Stromal cell of bone marrow (primary cell): ENCODE results near the gene MRE11.
"Not testable (repeated sequence)": the region's sequence is repeated elsewhere in the genome, so short reads cannot be mapped to it uniquely, and the experiment has no call there.

Source experiments
- DNase-seq: peaks from one replicate; pipeline ENCODE4 v3.0.0-alpha.2; 2012; ENCODE audit warnings: low read depth

MRE11 gene

DNA sequence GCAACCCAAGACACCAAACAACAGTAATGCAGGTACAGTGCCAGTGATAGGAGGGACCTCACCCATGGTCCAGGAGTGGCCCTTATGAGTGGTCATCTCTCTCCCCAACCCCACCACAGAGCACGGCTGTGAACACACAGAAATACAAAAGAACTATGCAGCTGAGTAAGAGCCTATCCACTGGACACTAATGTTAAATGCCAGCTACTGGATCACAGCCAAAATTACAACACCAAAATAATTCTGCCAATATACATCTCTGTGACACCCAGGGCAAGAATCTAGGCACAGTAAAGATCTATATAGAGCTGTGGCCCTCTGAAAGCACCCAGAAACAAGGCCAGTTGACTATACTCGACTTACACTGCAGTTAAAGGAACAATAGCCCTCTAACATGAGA, 69.6 kb downstream of the MRE11 start:
- no peak for DNase-seq

DNA sequence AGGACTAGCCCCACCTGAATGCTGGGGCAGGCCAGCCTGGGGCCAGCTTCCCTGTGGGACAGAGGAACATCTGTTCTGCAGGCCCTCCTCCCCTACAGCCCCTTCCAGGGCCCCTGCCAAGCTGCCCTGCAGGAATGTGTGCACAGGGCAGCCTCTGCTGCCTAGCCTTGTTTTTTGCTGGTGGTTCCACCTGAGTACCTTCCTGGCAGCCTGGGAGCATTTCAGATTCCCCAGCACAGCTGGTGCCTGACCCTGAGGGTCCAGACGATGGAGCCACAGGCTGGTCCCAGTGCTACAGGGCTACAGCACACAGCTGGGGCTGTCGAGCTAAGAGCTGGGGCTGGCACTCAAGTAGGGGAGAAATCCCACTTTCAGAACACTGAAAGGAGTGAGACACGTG, 70.1 kb downstream of the MRE11 start:
- DNase-seq: no peak

DNA sequence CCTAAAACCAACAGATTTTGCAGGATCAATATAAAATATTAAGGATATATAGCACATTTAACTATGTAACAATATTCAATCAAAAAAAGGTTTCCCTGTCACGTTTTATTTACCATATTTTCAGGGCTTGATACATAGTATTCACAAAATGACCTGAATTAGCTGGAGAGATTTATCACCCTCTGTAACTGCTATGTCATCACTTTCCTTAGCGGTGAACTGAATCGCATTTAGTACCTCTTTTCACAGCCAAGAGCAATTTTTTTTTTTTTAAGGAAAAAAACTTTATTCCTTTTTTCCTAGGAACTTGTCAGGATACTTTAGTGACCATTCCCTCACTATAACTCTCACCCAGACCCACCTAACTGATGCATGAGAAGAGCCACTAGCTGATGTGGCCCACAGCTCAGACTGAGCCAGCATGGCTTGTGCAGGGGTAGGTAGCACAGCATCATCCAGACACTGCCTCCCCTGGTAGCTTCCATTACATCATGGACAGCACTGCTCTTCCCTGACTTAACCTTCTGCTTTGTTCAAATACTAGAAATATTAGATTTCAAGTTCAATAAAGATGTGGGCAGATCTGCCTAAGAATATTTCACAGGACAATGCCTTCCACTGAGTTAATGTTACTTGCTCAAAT, 75.4 kb downstream of the MRE11 start:
- no peak for DNase-seq

DNA sequence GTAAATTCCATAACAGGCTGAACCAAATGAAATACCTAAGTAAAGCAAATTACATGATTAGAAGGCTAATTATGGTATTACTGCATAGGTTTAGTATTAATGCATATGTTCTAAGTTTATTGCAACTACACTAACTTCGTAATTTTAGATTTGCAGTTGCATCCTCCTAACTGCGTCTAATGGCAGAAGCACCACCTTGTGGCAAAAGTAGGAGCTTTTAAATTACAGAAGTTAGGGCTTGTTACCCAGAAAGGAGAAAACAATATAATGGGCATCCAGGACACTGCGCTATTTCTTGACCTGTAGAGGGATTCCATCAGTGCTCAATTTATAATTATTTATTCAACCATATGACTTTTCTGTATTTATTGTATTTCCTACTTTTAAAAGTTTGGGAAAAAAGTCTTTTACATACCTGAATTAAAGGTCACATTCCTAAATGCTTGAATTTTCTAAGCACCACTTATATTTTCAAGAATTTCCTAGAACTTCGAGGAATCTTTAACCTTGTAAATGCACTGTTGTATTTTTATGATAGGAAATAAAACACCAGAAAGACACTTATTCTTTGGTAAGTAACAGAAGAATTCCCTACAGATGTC, 76.2 kb downstream of the MRE11 start:
- peak; percentile 23 for DNase-seq

DNA sequence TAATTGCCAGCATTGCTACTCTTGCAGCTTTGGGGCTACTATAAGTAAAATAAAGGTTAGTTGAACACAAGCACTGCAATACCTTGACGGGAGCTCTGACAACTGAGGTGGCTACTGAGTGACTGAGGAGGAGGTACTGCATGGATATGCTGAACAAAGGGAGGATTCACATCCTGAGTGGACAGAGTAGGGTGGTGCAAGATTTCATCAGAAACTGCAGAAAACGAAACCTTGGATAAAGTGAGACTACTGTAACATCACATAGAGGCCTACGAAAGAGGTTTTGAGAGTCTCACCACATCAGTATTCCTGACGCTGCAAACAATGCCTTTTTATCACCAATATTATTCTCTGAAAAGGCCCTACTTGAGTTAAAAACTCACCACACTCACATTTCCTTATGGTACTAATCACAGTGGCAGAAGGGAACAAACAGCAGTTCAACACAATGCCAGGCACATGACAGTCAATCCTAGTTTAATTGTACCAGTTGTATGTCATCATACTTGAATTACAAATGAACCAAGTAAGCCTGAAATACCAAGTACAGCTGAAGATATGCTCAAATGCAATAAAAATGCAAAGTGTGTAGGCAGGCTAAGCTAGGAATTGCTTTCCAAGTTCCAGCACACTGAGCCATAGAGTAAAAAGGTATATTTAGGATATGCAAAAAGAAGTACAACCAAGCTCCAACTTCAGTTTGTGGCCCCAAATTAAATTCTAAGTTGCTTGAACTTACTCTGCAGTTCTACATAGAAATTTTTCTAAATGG, 88.4 kb downstream of the MRE11 start:
- DNase-seq: no peak

DNA sequence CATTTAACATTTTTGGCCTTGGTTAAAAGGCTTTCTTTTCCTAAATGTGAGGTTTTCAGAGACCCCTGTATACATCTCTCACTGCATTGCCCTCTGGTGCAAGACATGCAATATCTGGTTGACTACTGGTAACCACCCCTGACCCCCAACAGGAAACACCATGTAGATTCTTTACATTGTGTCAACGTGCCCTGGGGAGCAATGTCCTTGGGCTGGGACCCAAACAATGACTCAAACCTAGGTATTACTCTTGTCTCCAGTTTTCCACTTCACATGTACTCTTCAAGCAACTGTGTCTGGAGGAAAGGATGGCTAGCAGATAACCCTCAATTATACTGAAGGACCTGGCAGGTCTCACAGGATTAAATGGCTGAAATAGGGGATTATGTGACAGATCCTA, 91.3 kb downstream of the MRE11 start:
- DNase-seq: no peak

DNA sequence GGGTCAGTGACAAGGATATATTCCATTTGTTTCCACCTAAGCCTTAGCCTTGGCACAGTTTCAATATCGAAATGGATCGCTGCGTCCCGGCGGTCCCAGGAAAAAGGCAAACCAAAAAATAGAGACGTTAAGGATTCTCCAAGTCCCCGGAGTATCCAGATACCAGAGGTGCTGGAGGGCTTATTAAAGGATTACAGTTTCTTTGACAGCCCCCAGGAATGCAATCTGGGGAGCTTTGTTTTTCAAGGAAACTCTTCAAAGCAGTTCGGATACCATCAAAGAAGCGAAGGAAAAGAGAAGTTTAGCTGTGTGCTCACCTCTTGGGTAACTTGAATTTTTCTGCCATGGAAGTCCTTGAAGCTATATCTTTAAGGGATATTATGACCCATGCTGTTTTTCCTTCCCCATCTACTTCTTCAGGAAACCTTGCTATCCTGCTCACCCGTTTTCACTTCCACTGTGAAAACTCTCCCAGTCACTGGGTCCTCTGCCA, 91.8 kb downstream of the MRE11 start:
- DNase-seq: no peak

DNA sequence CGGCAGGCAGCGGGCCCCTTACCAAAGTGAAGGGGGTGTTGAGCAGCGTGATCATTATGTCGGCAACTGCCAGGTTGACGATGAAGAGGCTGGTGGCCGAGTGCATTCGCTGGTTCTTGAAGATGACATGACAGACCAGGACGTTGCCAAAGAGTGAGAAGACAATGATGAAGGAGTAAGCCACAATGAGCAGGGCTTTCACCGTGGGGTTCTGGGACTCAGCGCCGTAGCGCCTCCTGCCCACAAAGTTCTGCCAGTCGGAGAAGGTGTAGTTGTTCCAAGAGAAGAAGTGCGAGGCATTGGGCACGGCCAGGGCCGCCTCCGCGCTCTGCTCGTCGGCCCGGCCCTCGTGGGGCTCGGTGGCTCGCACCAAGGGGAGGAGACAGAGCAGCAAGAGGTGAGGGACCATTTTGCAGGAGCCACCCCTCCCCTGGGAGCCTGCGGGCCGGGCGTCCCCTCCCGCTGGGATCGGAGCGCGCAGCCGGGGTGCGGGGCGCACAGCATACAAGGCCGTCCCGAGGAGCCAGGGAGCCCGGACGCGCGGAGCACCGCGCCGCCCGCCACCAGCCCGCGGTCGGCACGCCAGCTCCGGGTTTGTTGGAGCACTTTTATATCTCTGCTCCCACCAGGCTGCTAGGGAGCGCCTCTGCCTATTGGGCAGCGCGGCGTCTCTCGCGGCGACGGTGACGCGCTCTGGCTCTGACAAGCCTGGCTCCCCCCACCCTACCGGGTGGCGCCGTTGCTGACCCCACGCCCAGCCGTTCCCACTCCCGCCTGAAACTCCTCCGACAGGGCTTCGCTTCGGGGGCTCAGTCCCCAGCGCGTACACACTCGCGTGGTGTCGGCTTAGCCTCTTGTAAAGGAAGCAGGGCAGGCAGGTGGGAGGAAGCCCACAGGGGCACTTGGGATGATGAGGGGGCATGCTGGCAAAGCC, 92.5 kb downstream of the MRE11 start, which contains the start of gene GPR83:
Gene GPR83 (minus strand): TSS at position 581 of the 934 bp plus-strand sequence. CDS start 172 bp downstream, at position 409.
- no peak for DNase-seq

DNA sequence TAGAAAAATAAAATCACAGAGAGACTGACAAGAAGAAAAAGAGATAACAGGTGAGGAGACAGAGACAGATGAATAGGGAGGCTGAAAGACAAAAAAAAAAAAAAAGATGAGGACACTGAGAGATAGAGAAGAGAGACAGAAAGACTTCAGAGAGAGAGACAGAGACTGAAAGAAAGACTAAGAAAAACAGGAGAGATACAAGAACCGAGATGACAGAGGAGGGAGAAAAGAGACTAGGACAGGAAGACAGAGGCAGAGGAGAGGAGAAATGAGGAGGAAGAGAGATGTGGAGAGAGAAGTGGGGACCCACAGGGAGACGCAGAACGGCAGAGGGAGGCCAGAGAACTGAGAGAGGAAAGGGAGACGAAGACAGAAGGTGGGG, 93.2 kb downstream of the MRE11 start:
- DNase-seq: no peak

DNA sequence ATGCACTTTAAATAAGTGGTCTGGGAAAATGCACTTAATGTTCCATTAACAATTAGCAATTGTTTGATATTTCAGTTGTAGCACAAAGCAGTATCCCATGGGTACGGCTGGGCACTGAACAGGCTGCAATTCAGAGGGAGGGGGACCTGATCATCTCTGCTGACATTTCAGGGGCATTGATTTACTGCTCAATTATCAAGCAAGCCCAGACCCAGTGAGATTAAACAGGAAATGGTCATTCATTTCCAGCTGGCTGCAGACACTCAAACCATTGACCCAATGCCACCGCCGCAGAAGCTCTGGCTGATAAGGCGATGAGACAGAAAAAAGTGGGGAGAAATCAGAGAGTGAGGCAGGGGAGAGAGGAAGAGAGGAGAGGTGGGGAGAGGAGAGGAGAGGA, 93.6 kb downstream of the MRE11 start:
- no peak for DNase-seq

DNA sequence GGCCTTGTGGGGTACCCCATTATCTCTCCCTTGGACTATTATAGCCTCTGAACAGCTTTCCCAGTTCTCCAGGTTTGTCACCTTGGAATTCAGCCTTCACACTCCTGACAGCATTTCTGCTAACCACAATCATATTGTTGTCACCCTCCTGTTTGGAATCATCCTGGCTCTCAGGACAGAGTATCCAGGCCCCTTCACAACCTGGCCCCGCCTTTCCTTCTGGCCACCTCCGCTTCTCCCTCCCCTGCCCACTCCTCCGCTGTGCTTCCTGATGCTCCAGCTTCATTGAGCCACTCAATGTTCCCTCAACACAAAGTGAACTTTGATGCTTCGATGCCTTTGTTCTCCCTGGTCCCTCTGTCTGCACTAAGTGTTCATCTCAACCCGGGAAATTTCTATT, 95.5 kb downstream of the MRE11 start:
- no peak for DNase-seq

DNA sequence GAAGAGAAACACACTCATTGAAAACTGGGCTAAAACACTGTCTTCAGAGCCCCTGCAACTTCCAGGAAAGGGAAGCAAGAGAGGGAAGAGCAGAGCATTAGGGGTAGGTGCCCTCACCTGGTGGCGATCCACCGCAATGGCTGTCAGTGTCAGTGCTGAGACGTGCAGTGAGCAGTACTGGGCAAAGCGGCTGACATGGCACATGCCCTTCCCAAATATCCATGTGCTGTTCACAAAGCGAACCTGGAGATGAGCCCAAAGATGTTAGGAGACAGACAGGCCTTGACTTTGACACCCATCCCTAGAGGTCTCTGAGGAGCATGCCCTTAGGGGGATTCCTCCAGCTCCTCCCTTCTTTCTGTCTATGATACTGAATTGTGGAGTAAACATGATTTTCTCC, 97.4 kb downstream of the MRE11 start:
- no peak for DNase-seq

DNA sequence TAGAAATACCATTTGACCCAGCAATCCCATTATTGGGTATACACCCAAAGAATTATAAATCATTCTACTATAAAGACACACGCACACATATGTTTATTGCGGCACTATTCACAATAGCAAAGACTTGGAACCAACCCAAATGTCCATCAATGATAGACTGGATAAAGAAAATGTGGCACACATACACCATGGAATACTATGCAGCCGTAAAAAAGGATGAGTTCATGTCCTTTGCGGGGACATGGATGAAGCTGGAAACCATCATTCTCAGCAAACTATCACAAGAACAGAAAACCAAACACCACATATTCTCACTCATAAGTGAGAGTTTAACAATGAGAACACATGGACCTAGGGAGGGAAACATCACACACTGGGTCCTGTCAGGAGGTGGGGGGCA, 101.7 kb downstream of the MRE11 start:
- not testable (repeated sequence) for DNase-seq

DNA sequence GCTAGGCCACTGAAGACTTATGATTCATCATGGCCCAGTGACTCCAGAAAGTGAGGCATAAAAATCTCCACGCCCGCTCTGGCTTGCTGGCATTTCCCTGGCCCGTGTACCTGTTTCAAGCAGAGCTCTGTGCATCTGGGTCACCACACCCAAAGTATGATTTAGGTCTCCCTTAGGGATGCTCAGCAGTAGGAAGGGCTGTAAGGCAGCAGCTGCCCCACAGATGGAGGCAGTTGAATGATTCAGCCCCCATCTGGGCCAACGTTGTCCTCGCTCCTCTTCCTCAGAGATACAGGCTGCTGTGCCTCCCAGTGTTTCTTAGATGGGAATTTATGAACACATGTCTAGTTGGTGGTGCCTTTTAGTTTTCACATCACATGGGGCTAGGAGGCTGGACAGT, 114.0 kb downstream of the MRE11 start:
- no peak for DNase-seq

DNA sequence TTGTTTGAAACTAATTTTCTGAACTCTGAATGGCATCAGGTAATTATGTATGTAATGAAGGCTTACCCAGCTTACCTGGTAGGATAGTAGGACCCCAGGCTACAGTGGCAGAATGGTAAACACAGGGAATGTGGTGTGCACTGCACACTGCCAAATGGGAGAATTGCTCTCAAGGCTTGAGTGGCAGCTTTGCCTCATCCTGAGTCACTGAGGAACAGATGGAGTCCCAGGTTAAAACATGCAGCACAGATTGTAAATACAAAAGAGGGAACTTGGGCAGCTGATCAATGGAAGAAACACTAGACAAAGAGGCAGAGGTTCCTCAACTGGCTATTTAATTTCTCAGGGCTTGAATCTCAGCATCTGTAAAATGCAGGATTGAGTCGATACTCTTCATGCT, 116.8 kb downstream of the MRE11 start:
- no peak for DNase-seq

DNA sequence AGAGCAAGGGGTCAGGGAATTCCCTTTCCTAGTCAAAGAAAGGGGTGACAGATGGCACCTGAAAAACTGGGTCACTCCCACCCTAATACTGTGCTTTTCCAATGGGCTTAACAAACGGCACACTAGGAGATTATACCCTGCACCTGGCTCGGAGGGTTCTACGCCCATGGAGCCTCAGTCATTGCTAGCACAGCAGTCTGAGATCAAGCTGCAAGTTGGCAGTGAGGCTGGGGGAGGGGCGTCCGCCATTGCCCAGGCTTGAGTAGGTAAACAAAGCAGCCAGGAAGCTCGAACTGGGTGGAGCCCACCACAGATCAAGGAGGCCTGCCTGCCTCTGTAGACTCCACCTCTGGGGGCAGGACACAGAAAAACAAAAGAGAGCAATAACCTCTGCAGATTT, 123.1 kb downstream of the MRE11 start:
- DNase-seq: not testable (repeated sequence)
